ENCODE data around the gene EFNB1.

The EFNB1 gene

DNA sequence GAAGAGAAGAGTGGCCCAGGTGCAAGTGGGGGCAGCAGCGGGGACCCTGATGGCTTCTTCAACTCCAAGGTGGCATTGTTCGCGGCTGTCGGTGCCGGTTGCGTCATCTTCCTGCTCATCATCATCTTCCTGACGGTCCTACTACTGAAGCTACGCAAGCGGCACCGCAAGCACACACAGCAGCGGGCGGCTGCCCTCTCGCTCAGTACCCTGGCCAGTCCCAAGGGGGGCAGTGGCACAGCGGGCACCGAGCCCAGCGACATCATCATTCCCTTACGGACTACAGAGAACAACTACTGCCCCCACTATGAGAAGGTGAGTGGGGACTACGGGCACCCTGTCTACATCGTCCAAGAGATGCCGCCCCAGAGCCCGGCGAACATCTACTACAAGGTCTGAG is 11.4 kb downstream of the EFNB1 start:
- no peak for DNase-seq (ENCODE audit: extremely low read depth, low read depth)
- TF ChIP-seq, protein P1, sequence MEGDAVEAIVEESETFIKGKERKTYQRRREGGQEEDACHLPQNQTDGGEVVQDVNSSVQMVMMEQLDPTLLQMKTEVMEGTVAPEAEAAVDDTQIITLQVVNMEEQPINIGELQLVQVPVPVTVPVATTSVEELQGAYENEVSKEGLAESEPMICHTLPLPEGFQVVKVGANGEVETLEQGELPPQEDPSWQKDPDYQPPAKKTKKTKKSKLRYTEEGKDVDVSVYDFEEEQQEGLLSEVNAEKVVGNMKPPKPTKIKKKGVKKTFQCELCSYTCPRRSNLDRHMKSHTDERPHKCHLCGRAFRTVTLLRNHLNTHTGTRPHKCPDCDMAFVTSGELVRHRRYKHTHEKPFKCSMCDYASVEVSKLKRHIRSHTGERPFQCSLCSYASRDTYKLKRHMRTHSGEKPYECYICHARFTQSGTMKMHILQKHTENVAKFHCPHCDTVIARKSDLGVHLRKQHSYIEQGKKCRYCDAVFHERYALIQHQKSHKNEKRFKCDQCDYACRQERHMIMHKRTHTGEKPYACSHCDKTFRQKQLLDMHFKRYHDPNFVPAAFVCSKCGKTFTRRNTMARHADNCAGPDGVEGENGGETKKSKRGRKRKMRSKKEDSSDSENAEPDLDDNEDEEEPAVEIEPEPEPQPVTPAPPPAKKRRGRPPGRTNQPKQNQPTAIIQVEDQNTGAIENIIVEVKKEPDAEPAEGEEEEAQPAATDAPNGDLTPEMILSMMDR (IDR thresholded peaks at IDR 0.05; ENCODE audit: low read depth, low read length), result no peak

DNA sequence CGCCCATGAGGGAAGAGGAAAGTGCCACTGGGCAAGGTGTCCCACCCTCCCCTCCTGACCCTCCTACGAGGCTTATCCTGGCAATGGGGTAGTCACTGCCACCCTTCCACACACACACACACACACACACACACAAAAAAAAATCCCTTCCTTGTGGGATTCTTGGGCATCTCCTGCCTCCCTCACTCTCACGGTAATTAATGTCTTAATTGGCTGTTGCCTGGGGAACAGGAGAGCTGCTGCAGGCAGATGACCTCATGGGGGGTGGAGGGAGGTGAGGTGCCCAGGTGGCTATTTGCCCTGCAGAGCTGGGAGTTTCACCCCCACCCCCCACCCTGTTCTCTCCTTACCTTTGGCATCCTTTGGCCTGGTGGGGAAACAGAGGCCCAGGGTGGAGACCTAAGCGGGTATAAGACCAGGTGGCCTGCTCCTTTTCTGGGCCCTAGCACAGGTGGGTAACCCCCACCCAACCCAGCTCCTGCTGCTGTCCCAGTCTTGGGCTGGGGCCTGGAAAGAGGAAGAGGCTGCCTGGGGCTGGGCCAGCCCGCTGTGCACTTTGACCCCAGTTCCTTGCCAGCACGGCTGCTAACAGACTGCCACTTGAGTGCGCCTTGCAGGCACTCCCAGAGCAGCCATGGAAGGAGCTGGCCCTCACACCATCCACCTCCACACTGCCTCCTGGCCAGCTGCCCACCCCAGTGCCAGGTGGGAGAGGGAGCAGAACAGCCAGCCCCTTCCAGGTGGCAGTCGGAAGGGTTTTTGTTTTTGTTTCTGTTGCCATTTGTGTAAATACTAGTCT is 12.6 kb downstream of the EFNB1 start:
- TF ChIP-seq, protein P1 (IDR thresholded peaks at IDR 0.05; ENCODE audit: low read depth, low read length), result no peak
- DNase-seq (ENCODE audit: extremely low read depth, low read depth), result no peak

DNA sequence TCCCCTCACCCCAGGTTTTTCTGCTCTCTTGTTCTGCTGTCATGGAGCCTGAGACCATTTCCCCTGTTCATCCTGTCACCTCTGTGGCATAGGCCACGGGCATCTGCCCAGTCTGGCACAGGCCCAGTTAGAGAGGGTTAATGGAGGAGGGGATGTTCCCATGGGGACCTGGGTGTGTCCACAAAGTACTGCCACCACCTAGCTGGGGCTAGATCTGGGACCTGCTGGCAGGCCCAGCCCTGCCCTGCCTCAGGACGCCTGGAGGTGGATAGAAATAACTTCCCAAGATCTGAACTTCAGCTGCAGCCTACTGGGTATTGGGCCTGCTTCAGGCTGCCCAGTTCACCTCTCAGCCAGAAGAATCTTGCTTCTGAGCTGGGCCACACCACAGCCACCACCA is 13.5 kb downstream of the EFNB1 start:
- TF ChIP-seq, protein P1 (IDR thresholded peaks at IDR 0.05; ENCODE audit: low read depth, low read length), result no peak
- no peak for DNase-seq (ENCODE audit: extremely low read depth, low read depth)

DNA sequence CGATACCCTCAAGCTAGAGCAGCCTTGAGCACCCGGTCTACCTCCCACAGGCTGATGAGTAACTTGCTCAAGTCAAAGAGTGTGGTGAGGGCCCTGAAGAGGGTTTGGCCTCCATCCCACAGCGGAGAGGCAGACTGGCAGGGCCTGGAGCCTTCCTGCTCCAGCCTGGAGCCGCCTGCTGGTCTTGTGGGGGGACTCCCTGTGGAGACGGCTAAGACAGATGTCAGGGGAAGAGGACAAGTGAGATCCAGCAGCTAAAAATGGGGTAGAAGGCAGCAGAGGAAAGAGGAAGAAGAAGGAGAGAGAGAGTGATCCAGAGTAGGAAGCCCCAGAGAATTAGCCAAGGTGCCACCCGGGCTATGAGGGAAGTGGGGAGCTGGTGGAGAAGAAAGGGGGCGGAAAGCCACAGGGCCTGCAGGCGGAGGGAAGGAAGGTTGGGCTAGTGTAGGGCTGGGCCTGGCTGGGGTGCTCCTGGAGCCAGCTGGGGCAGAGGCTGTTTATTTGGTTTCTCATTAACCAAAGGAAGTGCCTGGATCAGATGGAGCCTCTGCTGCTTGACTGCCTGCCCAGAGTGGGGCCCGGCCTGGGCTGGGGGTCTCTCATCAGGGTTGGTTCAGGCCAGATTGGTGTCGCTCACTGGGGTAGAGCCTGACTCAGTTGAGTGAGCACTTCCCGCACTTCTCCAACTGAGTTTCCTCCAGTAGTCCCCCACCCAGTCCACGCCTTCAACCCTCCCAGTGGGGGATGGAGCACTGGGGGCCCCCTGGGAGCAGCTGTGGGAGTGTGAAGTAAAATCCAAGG is 14.2 kb downstream of the EFNB1 start:
- TF ChIP-seq, protein P1 (IDR thresholded peaks at IDR 0.05; ENCODE audit: low read depth, low read length), result no peak

DNA sequence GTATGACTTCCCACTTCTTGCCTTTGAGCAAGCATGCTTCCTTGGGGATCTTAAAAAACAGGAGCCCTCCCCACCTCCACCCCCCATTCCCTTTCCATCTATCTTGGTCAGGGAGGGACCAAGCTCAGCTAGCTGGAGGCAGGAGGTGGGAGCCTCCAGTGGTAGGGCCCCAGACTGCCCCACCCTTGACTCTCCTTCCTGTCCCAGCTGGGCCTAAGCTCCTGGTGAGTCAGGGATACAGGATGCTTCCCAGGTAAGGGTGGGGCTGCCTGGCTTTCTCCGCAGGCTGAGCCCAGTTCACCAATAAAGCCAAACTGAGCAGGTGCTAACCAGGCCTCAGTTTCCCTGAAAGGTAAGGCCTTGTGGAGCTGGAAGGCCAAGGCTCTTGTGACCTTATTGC is 15.2 kb downstream of the EFNB1 start:
- DNase-seq (ENCODE audit: extremely low read depth, low read depth), result no peak
- TF ChIP-seq, protein P1 (IDR thresholded peaks at IDR 0.05; ENCODE audit: low read depth, low read length), result no peak

More for the DNA sequence above, 14.2 kb downstream of the EFNB1 start:
- DNase-seq (ENCODE audit: extremely low read depth, low read depth), result no peak

DNA sequence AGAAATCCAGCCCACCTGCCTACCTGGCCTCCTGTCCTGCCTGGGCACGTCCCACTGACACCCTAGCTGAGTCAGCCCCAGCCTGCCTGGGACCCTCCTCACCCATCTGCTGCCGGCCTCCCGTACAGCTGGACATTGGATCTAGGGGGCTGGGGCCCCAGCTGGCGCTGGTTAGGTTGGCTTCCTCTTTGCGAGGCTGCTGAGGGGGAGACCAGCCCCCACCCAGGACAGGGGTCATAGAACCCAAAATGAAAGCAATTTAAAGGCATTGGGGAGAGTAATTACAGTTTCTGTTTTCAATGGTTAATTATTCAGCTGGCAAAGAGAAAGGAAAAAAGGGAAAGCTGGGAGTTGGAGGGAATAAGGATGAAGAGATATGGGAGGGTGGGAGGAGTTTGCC is 15.8 kb downstream of the EFNB1 start:
- TF ChIP-seq, protein P1 (IDR thresholded peaks at IDR 0.05; ENCODE audit: low read depth, low read length), result no peak
- DNase-seq (ENCODE audit: extremely low read depth, low read depth), result no peak

DNA sequence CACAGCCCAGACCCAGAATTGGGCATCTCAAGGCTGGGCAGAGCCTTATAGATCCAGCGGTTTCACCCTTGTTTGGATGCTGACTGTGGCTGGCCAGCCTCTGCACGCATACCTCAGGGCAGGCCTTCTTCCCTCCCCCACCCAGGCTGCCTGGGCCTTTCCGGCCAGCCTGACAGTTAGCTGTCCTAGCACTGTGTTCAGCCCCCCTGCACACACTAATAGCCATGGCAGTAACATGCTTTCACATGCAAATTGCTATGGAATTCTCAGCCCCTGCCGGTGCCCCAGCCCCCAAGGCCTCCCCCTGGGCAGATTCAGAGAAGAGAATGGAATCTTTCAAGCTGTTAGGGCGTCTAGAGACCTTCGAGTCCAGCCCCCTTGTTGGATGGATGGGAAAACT is 17.7 kb downstream of the EFNB1 start:
- no peak for DNase-seq (ENCODE audit: extremely low read depth, low read depth)
- TF ChIP-seq, protein P1 (IDR thresholded peaks at IDR 0.05; ENCODE audit: low read depth, low read length), result no peak

Measured in AG09319 (cell line).